Measurements from ENCODE around the gene DAAM1. TPM values are rescaled to one million over a fixed set of nuclear protein-coding genes. Genes with fewer than 3 reads are reported as not detected.

Gene DAAM1
- total and polyA plus RNA-seq, 12 donors, result 22.8 to 102 (median 75.2) TPM

GRCh38 chr14:59251811-59252771, 63.6 kb downstream of the DAAM1 start:
- Histone ChIP-seq H3K9me3 (no peaks in the 10 kb centered on the region), H3K36me3 (no peaks in the 10 kb centered on the region), H3K27me3 (no peaks in the 10 kb centered on the region), H3K4me1 (peaks cover 10 to 96% (median 74%) of the 10 kb centered on the region in 9 donors), H3K27ac (peak overlapping the region in 7 of 10 donors; percentile 80 to 94 (median 87)), H3K4me3 (no peak overlapping the region)
- 43 to 53% methylated on average over 5 of the region's 5 CpGs for WGBS, 2 donors
- intact Hi-C loops (cut with DNase I), result loop anchor here in 5 of 10 donors (5.0 to 10.0 kb wide), 4 partner anchors 60 to 827 kb away; partner anchors contain the start of genes KIAA0586 (in 1 of the 5) and TIMM9 (in 1 of the 5)
- DNase-seq, result no peak
- TF ChIP-seq CTCF (IDR thresholded peaks at IDR 0.05), result no peak
- ATAC-seq, result no peak

- Histone ChIP-seq H3K27me3 (no peaks in the 10 kb centered on the region), H3K4me3 (no peak overlapping the region), H3K9me3 (no peaks in the 10 kb centered on the region), H3K27ac (peak overlapping the region in 9 of 10 donors; percentile 80 to 94 (median 87)), H3K36me3 (no peaks in the 10 kb centered on the region), H3K4me1 (peaks cover 10 to 93% (median 69%) of the 10 kb centered on the region in 9 donors)
- no peak for ATAC-seq
- intact Hi-C loops (cut with DNase I), result loop anchor here in 5 of 10 donors (5.0 to 10.0 kb wide), 4 partner anchors 61 to 828 kb away; partner anchors contain the start of genes KIAA0586 (in 1 of the 5) and TIMM9 (in 1 of the 5)
- 73 to 76% methylated on average over 5 of the region's 5 CpGs for WGBS, 2 donors
- TF ChIP-seq CTCF (IDR thresholded peaks at IDR 0.05), result no peak
- no peak for DNase-seq
These were observed 64.5 kb downstream of the DAAM1 start for GRCh38 chr14:59252772-59253500.

- Histone ChIP-seq H3K27ac (peak overlapping the region in 9 of 10 donors; percentile 80 to 94 (median 87)), H3K9me3 (no peaks in the 10 kb centered on the region), H3K4me3 (no peak overlapping the region), H3K27me3 (no peaks in the 10 kb centered on the region), H3K36me3 (no peaks in the 10 kb centered on the region), H3K4me1 (peaks cover 10 to 87% (median 64%) of the 10 kb centered on the region in 9 donors)
- intact Hi-C loops (cut with DNase I), result loop anchor here in 5 of 10 donors (5.0 to 10.0 kb wide), 4 partner anchors 61 to 829 kb away; partner anchors contain the start of genes KIAA0586 (in 1 of the 5) and TIMM9 (in 1 of the 5)
- peak in 1 of 2 donors; percentile 13 for DNase-seq
- ATAC-seq, result no peak
- TF ChIP-seq CTCF (IDR thresholded peaks at IDR 0.05), result no peak
These were observed 65.1 kb downstream of the DAAM1 start for GRCh38 chr14:59253527-59253926.
